GM21447 (cell line): ENCODE measurements around the gene PRR7.
"Not testable (repeated sequence)": the region's sequence is repeated elsewhere in the genome, so short reads cannot be mapped to it uniquely, and the experiment has no call there.

Experiments
- ATAC-seq: cut with Tn5 transposase; IDR thresholded peaks from one replicate; pipeline ENCODE4 v1.9.1; 2021; ENCODE audit not compliant: unreplicated experiment

The PRR7 gene

GRCh38 chr5:177482359-177482795 is 35.8 kb downstream of the PRR7 start:
- ATAC-seq: no peak

- ATAC-seq: no peak
Measured at GRCh38 chr5:177483042-177483441, 36.4 kb downstream of the PRR7 start.

GRCh38 chr5:177483994-177484901 is 37.6 kb downstream of the PRR7 start:
- ATAC-seq: no peak

GRCh38 chr5:177484902-177485549 is 38.4 kb downstream of the PRR7 start:
- ATAC-seq: no peak

GRCh38 chr5:177485753-177486152 is 39.1 kb downstream of the PRR7 start:
- ATAC-seq: not testable (repeated sequence)

GRCh38 chr5:177486256-177486655 is 39.6 kb downstream of the PRR7 start:
- ATAC-seq: no peak

GRCh38 chr5:177487144-177487543 is 40.5 kb downstream of the PRR7 start:
- ATAC-seq: no peak

- no peak for ATAC-seq
Measured at GRCh38 chr5:177487975-177488374, 41.4 kb downstream of the PRR7 start.

- no peak for ATAC-seq
Measured at GRCh38 chr5:177489119-177489716, 42.6 kb downstream of the PRR7 start.

GRCh38 chr5:177490311-177490991 is 43.8 kb downstream of the PRR7 start:
- ATAC-seq: no peak

GRCh38 chr5:177490992-177491391 is 44.4 kb downstream of the PRR7 start:
- no peak for ATAC-seq

- no peak for ATAC-seq
Measured at GRCh38 chr5:177491429-177491945, 44.9 kb downstream of the PRR7 start.

GRCh38 chr5:177491983-177492746 is 45.6 kb downstream of the PRR7 start:
- no peak for ATAC-seq

GRCh38 chr5:177492841-177493240 is 46.2 kb downstream of the PRR7 start:
- ATAC-seq: no peak

GRCh38 chr5:177493795-177494345 is 47.3 kb downstream of the PRR7 start:
- no peak for ATAC-seq

GRCh38 chr5:177494346-177495195 is 48.0 kb downstream of the PRR7 start:
- no peak for ATAC-seq

- ATAC-seq: no peak
Measured at GRCh38 chr5:177495243-177496060, 48.8 kb downstream of the PRR7 start.

- ATAC-seq: no peak
Measured at GRCh38 chr5:177496070-177496726, 49.6 kb downstream of the PRR7 start.
